Measurements from ENCODE around the gene BMERB1. TPM values are rescaled to one million over a fixed set of nuclear protein-coding genes. Genes with fewer than 3 reads are reported as not detected.

Gene BMERB1
- total RNA-seq, 1 experiment from 2014 or later, result 80.0 TPM

DNA sequence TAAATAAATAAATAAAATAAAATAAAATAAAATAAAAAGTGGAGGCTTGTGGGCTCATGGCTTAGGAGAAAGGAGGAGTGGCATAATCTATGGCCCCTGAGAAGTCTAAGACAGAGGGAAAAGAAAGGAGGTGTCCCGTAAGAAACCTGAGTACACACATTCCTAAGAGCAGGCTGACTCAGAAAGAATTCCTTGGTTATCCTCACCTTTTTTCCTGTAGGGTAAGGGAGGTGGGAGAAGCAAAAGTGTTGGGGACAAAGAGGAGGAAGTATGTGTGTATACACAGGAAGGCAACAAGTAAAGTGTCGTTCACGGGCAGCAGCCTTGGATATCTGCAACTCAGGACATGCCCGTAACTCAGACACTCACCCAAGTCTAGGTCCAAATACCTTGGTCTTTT lies 179.3 kb downstream of the BMERB1 start:
- ChIA-PET CTCF (no interaction called here), POLR2A (no interaction called here)
- DNase-seq (ENCODE audit: low read depth, low spot score), result no peak
- Histone ChIP-seq H3K27me3 (ENCODE audit: control insufficient read depth, insufficient read depth, low read length) (no peaks in the 10 kb centered on the region), H3K4me3 (ENCODE audit: low read depth in 2 of 2, low read length in 2 of 2) (no peak overlapping the region), H3K36me3 (ENCODE audit: control insufficient read depth, insufficient read depth, low read length) (peaks cover 14% of the 10 kb centered on the region), H3K4me1 (ENCODE audit: control insufficient read depth, insufficient read depth, low read length) (no peaks in the 10 kb centered on the region; the same call in 1 of the 2 replicates), H3K27ac (ENCODE audit: low read length) (no peak overlapping the region), H3K9me3 (ENCODE audit: control insufficient read depth, insufficient read depth, low read depth, low read length) (no peaks in the 10 kb centered on the region)
- TF ChIP-seq SIN3A (IDR thresholded peaks at IDR 0.05; ENCODE audit: borderline replicate concordance, insufficient read depth, low read depth, low read length) (no peak), TCF7L2 (IDR thresholded peaks at IDR 0.05; ENCODE audit: low read depth, low read length) (no peak), POLR2AphosphoS5 (IDR thresholded peaks at IDR 0.05; ENCODE audit: low read depth, low read length) (no peak), REST (IDR thresholded peaks at IDR 0.05; ENCODE audit: insufficient read depth in 1 of 2, low read depth in 2 of 2, low read length in 1 of 2) (no peak)
- TF ChIP-seq, protein P1, sequence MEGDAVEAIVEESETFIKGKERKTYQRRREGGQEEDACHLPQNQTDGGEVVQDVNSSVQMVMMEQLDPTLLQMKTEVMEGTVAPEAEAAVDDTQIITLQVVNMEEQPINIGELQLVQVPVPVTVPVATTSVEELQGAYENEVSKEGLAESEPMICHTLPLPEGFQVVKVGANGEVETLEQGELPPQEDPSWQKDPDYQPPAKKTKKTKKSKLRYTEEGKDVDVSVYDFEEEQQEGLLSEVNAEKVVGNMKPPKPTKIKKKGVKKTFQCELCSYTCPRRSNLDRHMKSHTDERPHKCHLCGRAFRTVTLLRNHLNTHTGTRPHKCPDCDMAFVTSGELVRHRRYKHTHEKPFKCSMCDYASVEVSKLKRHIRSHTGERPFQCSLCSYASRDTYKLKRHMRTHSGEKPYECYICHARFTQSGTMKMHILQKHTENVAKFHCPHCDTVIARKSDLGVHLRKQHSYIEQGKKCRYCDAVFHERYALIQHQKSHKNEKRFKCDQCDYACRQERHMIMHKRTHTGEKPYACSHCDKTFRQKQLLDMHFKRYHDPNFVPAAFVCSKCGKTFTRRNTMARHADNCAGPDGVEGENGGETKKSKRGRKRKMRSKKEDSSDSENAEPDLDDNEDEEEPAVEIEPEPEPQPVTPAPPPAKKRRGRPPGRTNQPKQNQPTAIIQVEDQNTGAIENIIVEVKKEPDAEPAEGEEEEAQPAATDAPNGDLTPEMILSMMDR (IDR thresholded peaks at IDR 0.05), result no peak
- intact Hi-C loops (cut with micrococcal nuclease; ENCODE audit: unreplicated experiment) (no loop called here), in situ Hi-C loops (cut with HindIII; ENCODE audit: low pct_unique_long_range_greater_than_20kb, low sequenced_read_pairs) (no loop called here)
- no TSS peak for BruUV-seq (replicated peaks)
- no peak for ATAC-seq

- no peaks in the 10 kb centered on the region; the same call in 1 of the 2 replicates for H3K4me1 ChIP-seq (ENCODE audit: control insufficient read depth, insufficient read depth, low read length)
- BruUV-seq (replicated peaks), result no TSS peak
- no peak overlapping the region for H3K4me3 ChIP-seq (ENCODE audit: low read depth in 2 of 2, low read length in 2 of 2)
- H3K9me3 ChIP-seq (ENCODE audit: control insufficient read depth, insufficient read depth, low read depth, low read length), result no peaks in the 10 kb centered on the region
- DNase-seq (ENCODE audit: low read depth, low spot score), result no peak
- H3K27ac ChIP-seq (ENCODE audit: low read length), result no peak overlapping the region
- no peak for ATAC-seq
- POLR2A ChIA-PET, result no interaction called here
- intact Hi-C loops (cut with micrococcal nuclease; ENCODE audit: unreplicated experiment), result no loop called here
- no peaks in the 10 kb centered on the region for H3K27me3 ChIP-seq (ENCODE audit: control insufficient read depth, insufficient read depth, low read length)
- H3K36me3 ChIP-seq (ENCODE audit: control insufficient read depth, insufficient read depth, low read length), result peaks cover 19% of the 10 kb centered on the region
- CTCF ChIA-PET, result no interaction called here
- no peak for TF ChIP-seq POLR2AphosphoS5 (IDR thresholded peaks at IDR 0.05; ENCODE audit: low read depth, low read length)
- TF ChIP-seq SIN3A (IDR thresholded peaks at IDR 0.05; ENCODE audit: borderline replicate concordance, insufficient read depth, low read depth, low read length), result no peak
- TF ChIP-seq, protein P1 (IDR thresholded peaks at IDR 0.05), result no peak
- no peak for TF ChIP-seq TCF7L2 (IDR thresholded peaks at IDR 0.05; ENCODE audit: low read depth, low read length)
- TF ChIP-seq REST (IDR thresholded peaks at IDR 0.05; ENCODE audit: insufficient read depth in 1 of 2, low read depth in 2 of 2, low read length in 1 of 2), result no peak
- in situ Hi-C loops (cut with HindIII; ENCODE audit: low pct_unique_long_range_greater_than_20kb, low sequenced_read_pairs), result no loop called here
Observed at GRCh38 chr16:15616012-15616411, 181.6 kb downstream of the BMERB1 start.
